Astrocyte (in vitro differentiated cells and primary cell): ENCODE data around the gene SCYL1.

ENCODE experiments used
- CTCF ChIP-seq: IDR thresholded peaks from 2 replicates; pipeline ENCODE4 v1.5.1; 2011; ENCODE audit warnings: low read depth, mild to moderate bottlenecking, inconsistent platforms, low read length, moderate library complexity; ENCODE audit not compliant: insufficient read depth
- EZH2 ChIP-seq: IDR thresholded peaks from 2 replicates; pipeline ENCODE4 v1.6.1; 2012; ENCODE audit warnings: mild to moderate bottlenecking, low read length, inconsistent platforms; ENCODE audit not compliant: insufficient read depth

- no peak for TF ChIP-seq CTCF
- TF ChIP-seq EZH2: no peak
These were observed 60.7 kb downstream of the SCYL1 start for GRCh38 chr11:65585396-65586246.
